Esophagus squamous epithelium (tissue), 5 donors: ENCODE data around the gene ENGASE. TPM values are rescaled to one million over a fixed set of nuclear protein-coding genes. Genes with fewer than 3 reads are reported as not detected.
"Not testable (repeated sequence)": the region's sequence is repeated elsewhere in the genome, so short reads cannot be mapped to it uniquely, and the experiment has no call there.

Experiments used
- DNase-seq: peaks from one replicate; lab custom pipeline; 2025; lab: John Stamatoyannopoulos, UW
- H3K27ac ChIP-seq, 4 donors: fragments of 200-600 bp; sonication (generic); one replicate each; pipeline ENCODE4 v1.5.1; 2016 to 2019; ENCODE audit warnings: mild to moderate bottlenecking in 1 of 4
- H3K27me3 ChIP-seq, 4 donors: fragments of 200-600 bp; sonication (generic); 1 replicate in 3 of 4; 2 replicates in 1 of 4; pipeline versions ENCODE4 v1.5.1 to v1.6.0; 2017 to 2021; ENCODE audit warnings: antibody characterized with exemption in 1 of 4
- H3K36me3 ChIP-seq, 3 donors: fragments of 200-600 bp; sonication (generic); one replicate each; pipeline ENCODE4 v1.5.1; 2016 to 2019
- H3K4me1 ChIP-seq, 3 donors: fragments of 200-600 bp; sonication (generic); one replicate each; pipeline ENCODE4 v1.5.1; 2017 to 2019
- H3K4me3 ChIP-seq, 4 donors: fragments of 200-600 bp; sonication (generic); 1 replicate in 3 of 4; 2 replicates in 1 of 4; pipeline ENCODE4 v1.5.1; 2016 to 2019; ENCODE audit warnings: mild to moderate bottlenecking in 2 of 4, moderate library complexity in 1 of 4
- H3K9me3 ChIP-seq, 3 donors: fragments of 200-600 bp; sonication (generic); one replicate each; pipeline ENCODE4 v1.5.1; 2016 to 2019
- POLR2A ChIP-seq, 4 donors: fragments of 450-650 bp; IDR thresholded peaks; one replicate each; pipeline ENCODE4 v1.6.1; 2017; ENCODE audit warnings: antibody characterized with exemption in 4 of 4, mild to moderate bottlenecking in 4 of 4, moderate library complexity in 3 of 4
- WGBS, 2 donors: methylation state at CpG; one replicate each; pipeline ENCODE4 v1.1.5; 2018; 5-methylcytosine and 5-hydroxymethylcytosine counted together
- intact Hi-C: fragments of 100-400 bp; cut with DNase I; formaldehyde crosslinking; loops from one replicate; pipeline ENCODE4 v1.15.0; 2022
- total RNA-seq, 4 donors: library from RNA; depleted of rRNA; stranded (reverse); fragments of >200 nt; gene quantifications; one replicate each; pipeline ENCODE4 v1.1.0, GENCODE V29; 2016
- TF ChIP-seq, protein P1 (sequence below), 6 experiments: fragments of 450-650 bp in 4 of 6; fragments of 200-600 bp in 2 of 6; sonication (generic) in 2 of 6; IDR thresholded peaks; one replicate each; pipeline ENCODE4 v1.5.1; 2016 to 2019; ENCODE audit warnings: antibody characterized with exemption in 6 of 6, mild to moderate bottlenecking in 4 of 6, moderate library complexity in 4 of 6
- donor health status: DM: yes; HTN: yes; CAD: no.

The ENGASE gene
- total RNA-seq, 4 donors from 2014 or later, result 6.0 to 32.2 (median 9.5) TPM

DNA sequence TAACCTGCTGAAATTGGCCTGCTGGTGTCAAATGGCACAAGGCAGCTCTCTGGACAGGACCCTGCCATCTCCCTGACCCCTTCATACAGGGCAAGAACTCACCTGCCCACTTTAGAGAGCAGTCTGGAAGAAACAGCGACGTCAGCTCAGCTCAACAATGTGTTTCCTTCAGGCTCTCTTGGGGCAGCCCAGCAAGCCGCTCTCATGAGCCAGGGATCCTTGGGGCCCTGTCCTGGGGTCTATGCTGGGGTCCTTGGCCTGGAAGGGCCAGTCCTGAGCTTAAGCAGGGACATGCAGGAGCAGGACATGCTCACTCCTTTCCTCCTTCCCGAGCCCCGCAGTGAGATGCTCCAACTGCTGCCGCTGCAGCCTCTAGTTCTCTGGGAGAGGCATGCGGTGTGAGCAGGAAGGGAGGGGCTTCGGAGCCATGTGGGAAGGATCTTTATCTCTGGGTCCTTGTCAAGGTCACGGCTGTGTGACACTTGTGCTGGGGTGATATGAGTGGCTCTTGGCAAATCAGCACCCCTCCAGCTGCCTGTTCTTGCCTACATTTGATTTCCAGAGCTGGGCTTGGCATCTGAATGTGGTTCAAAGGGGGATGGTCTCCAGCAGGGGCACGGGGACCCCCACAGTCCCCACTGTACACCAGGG lies 47.2 kb upstream of the ENGASE start:
- DNase-seq, result no peak
- peaks cover 35 to 82% (median 41%) of the 10 kb centered on the region in 3 donors for H3K4me1 ChIP-seq
- H3K27me3 ChIP-seq, result peaks cover 0 to 81% (median 0%) of the 10 kb centered on the region in 4 donors
- no peaks in the 10 kb centered on the region for H3K9me3 ChIP-seq
- WGBS, 2 donors, result 28 to 33% methylated on average over 7 of the region's 10 CpGs
- intact Hi-C loops, result no loop called here
- no peaks in the 10 kb centered on the region for H3K36me3 ChIP-seq
- peak overlapping the region in 2 of 4 donors; percentile 46 to 60 for H3K4me3 ChIP-seq
- no peak for TF ChIP-seq POLR2A (IDR thresholded peaks at IDR 0.05)
- peak overlapping the region; percentile 39 to 80 (median 56) for H3K27ac ChIP-seq

DNA sequence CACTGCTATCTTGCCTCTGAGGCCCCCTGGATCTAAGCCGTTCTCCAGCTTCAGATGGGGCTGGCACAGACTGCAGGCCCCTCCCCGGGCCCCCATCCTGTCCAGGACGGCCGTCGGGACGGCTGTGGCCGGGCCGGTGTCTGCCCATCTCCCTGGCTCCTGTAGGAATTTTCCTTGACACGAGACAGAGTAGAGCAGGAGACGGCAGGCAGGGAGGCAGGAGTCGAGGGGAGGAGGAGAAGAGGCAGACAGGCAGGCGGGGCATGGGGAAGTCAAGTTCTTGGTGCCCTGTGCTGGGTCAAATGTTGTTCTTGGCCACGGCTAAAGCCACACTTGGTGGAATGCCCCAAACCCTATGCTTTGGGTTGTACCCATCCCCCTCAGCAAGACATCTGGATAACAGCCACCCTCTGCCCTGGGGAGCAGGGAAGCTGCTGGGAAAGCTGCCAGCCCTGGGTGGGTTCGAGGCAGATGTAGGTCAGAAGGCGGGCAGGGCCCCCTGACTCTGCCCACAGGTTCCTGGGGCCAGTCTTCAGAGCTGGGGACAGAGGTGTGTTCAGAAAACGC lies 46.6 kb upstream of the ENGASE start:
- no peak for TF ChIP-seq POLR2A (IDR thresholded peaks at IDR 0.05)
- TF ChIP-seq, protein P1, sequence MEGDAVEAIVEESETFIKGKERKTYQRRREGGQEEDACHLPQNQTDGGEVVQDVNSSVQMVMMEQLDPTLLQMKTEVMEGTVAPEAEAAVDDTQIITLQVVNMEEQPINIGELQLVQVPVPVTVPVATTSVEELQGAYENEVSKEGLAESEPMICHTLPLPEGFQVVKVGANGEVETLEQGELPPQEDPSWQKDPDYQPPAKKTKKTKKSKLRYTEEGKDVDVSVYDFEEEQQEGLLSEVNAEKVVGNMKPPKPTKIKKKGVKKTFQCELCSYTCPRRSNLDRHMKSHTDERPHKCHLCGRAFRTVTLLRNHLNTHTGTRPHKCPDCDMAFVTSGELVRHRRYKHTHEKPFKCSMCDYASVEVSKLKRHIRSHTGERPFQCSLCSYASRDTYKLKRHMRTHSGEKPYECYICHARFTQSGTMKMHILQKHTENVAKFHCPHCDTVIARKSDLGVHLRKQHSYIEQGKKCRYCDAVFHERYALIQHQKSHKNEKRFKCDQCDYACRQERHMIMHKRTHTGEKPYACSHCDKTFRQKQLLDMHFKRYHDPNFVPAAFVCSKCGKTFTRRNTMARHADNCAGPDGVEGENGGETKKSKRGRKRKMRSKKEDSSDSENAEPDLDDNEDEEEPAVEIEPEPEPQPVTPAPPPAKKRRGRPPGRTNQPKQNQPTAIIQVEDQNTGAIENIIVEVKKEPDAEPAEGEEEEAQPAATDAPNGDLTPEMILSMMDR (IDR thresholded peaks at IDR 0.05), result no peak
- no peak for DNase-seq
- H3K36me3 ChIP-seq, result no peaks in the 10 kb centered on the region
- H3K9me3 ChIP-seq, result no peaks in the 10 kb centered on the region
- peaks cover 35 to 82% (median 42%) of the 10 kb centered on the region in 3 donors for H3K4me1 ChIP-seq
- peak overlapping the region; percentile 39 to 80 (median 56) for H3K27ac ChIP-seq
- intact Hi-C loops, result no loop called here
- peaks cover 0 to 77% (median 0%) of the 10 kb centered on the region in 4 donors for H3K27me3 ChIP-seq
- WGBS, 2 donors, result 0 to 19% methylated on average over 1 to 8 of the region's 16 CpGs
- peak overlapping the region in 2 of 4 donors; percentile 46 to 60 for H3K4me3 ChIP-seq

DNA sequence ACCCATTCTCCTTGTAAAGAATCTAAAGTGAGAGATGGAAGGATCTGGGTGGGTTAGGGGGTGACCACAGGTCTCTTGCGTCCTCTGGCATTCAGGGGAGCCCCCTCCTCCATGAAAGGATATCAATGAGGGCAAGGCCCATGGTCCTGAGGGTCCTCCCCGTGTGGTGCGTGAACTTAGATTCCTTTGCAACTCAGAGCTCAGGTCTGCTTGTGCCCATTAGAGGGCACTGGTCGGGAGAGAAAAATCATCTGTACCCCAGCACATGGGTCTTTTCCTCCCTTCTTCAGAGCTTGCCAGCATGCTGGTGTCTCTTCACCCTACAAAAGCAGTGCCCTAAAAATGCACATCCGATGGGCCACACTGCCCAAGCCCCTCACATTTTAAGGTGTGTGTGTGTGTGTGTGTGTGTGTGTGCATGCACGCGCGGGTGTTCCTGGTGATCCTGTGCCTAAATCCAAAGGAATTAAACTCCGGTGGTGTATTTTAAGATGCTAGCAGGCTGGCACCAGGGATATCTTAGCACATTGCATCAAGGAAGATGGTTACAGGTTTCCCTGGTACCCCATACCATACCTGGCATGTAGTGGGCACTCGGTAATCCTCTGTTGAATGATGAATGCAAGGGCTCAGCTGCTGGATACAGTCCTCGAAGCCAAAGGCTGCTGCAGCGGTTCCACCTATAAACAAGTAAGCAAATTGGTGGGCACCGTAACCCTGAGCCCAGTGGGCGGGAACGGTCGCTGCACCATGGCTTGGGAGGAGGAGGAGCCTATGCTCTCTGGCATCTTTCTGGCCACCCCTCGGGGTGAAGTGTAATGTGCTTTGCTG lies 45.9 kb upstream of the ENGASE start:
- no peak for DNase-seq
- peaks cover 0 to 70% (median 0%) of the 10 kb centered on the region in 4 donors for H3K27me3 ChIP-seq
- no peak for TF ChIP-seq POLR2A (IDR thresholded peaks at IDR 0.05)
- TF ChIP-seq, protein P1 (IDR thresholded peaks at IDR 0.05), result no peak
- no peak overlapping the region for H3K4me3 ChIP-seq
- H3K27ac ChIP-seq, result peak overlapping the region in 3 of 4 donors; percentile 39 to 80 (median 72)
- WGBS, 2 donors, result 61 to 74% methylated on average over 11 to 15 of the region's 17 CpGs
- intact Hi-C loops, result no loop called here
- no peaks in the 10 kb centered on the region for H3K9me3 ChIP-seq
- H3K36me3 ChIP-seq, result no peaks in the 10 kb centered on the region
- peaks cover 40 to 82% (median 48%) of the 10 kb centered on the region in 3 donors for H3K4me1 ChIP-seq

DNA sequence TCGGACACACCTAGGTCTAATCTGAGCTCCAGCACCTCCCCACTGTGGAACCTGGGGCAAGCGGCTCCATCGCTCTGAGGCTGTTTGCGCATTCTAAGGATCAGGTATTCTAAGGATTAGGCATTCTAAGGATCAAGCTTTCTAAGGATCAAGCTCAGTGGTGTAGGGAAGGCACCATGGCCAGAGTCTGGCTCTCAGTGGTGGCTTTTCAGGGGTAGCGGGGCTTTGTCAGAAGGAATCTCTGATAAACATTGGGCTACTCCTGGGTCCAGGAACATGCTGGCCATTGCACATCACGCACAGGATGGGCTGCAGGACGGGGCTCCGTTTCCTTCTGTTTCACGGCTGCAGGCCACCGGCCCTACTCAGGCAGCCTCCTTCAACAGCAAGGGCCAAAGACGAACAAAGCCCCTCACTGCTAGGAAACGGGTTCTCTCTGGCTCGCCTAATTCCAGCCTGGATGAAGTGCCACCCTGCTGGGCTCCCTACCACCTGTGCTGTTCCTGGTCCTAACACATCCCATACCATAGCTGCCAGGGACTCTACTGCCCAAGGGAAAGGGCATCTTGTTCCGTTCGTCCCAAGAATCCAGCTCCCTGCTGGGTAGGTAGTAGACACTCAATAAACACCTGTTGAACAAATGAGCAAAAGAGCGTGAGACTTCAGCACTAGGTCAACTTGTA lies 45.2 kb upstream of the ENGASE start:
- no peaks in the 10 kb centered on the region for H3K36me3 ChIP-seq
- H3K4me3 ChIP-seq, result no peak overlapping the region
- no peak for TF ChIP-seq POLR2A (IDR thresholded peaks at IDR 0.05)
- TF ChIP-seq, protein P1 (IDR thresholded peaks at IDR 0.05), result no peak
- 72 to 93% methylated on average over 8 to 9 of the region's 16 CpGs for WGBS, 2 donors
- H3K4me1 ChIP-seq, result peaks cover 40 to 82% (median 52%) of the 10 kb centered on the region in 3 donors
- H3K9me3 ChIP-seq, result no peaks in the 10 kb centered on the region
- DNase-seq, result no peak
- intact Hi-C loops, result no loop called here
- H3K27me3 ChIP-seq, result peaks cover 0 to 63% (median 0%) of the 10 kb centered on the region in 4 donors
- H3K27ac ChIP-seq, result peak overlapping the region in 1 of 4 donors; percentile 6

DNA sequence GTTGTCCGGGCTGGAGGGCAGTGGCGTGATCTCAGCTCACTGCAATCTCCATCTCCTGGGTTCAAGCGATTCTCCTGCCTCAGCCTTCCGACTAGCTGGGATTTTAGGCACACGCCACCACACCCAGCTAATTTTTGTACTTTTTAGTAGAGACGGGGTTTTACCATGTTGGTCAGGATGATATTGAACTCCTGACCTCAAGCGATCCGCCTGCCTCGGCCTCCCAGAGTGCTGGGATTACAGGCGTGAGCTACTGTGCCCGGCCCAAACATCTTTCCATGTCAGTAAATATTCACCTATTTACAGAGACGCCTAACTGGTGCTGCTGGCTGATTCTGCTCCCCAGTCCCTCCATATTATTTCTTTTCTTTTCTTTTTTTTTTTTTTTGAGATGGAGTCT lies 44.0 kb upstream of the ENGASE start:
- H3K9me3 ChIP-seq, H3K36me3 ChIP-seq, DNase-seq, H3K27ac ChIP-seq, intact Hi-C loops, H3K4me3 ChIP-seq: not testable (repeated sequence)
- Histone ChIP-seq H3K27me3 (peaks cover 0 to 51% (median 0%) of the 10 kb centered on the region in 4 donors), H3K4me1 (peaks cover 32 to 76% (median 48%) of the 10 kb centered on the region in 3 donors)
- 87 to 92% methylated on average over 10 to 11 of the region's 12 CpGs for WGBS, 2 donors
